SK-N-SH (cell line): ENCODE measurements around the gene PPP1R37. TPM values are rescaled to one million over a fixed set of nuclear protein-coding genes. Genes with fewer than 3 reads are reported as not detected.

ENCODE experiments used
- CTCF ChIA-PET: fragments of 300-600, 350-600 bp; formaldehyde crosslinking; extraction: SDS; loops from one replicate; lab custom pipeline; 2021; lab: Yijun Ruan, JAX
- POLR2A ChIA-PET: fragments of 350-600 bp; sonication (Branson Sonifier 250); formaldehyde crosslinking; extraction: SDS; loops from one replicate; lab custom pipeline; 2020; ENCODE audit warnings: antibody characterized with exemption, inconsistent platforms; lab: Yijun Ruan, JAX
- DNase-seq: peaks from one replicate; pipeline ENCODE4 v3.0.0; 2012
- H2AFZ ChIP-seq: fragments of 200-600 bp; sonication (generic); 2 replicates; pipeline ENCODE4 v1.8.1; 2016; ENCODE audit warnings: antibody characterized with exemption, mild to moderate bottlenecking, low read depth
- H3F3A ChIP-seq: fragments of 200-600 bp; sonication (generic); replicated peaks from 2 replicates; pipeline ENCODE3; 2016; ENCODE audit warnings: antibody characterized with exemption, mild to moderate bottlenecking; ENCODE audit not compliant: insufficient read depth
- H3K27ac ChIP-seq, 2 experiments: fragments of 200-500 bp in 1 of 2; fragments of 200-600 bp in 1 of 2; sonication (Bioruptor generic) in 1 of 2; sonication (generic), shearing (Covaris generic) in 1 of 2; 2 replicates each; pipeline versions ENCODE4 v1.5.1 to v1.6.1; 2014 to 2016; ENCODE audit warnings: low read depth in 2 of 2, inconsistent platforms in 1 of 2, low read length in 1 of 2, mild to moderate bottlenecking in 1 of 2, mixed read lengths in 1 of 2
- H3K27me3 ChIP-seq: fragments of 200-600 bp; sonication (generic), shearing (Covaris generic); 2 replicates; pipeline ENCODE4 v1.6.1; 2016; ENCODE audit warnings: mixed run types; ENCODE audit not compliant: insufficient read depth
- H3K36me3 ChIP-seq, 2 experiments: fragments of 200-500 bp in 1 of 2; fragments of 200-600 bp in 1 of 2; sonication (Bioruptor generic) in 1 of 2; sonication (generic) in 1 of 2; replicated peaks in 1 of 2; 2 replicates each; pipeline versions ENCODE3 to v1.5.1; 2014 to 2016; ENCODE audit warnings: low read length in 1 of 2, mild to moderate bottlenecking in 1 of 2; ENCODE audit not compliant: insufficient read depth in 2 of 2, control insufficient read depth in 1 of 2
- H3K4me1 ChIP-seq, 2 experiments: fragments of 200-500 bp in 1 of 2; fragments of 200-600 bp in 1 of 2; sonication (Bioruptor generic) in 1 of 2; sonication (generic), shearing (Covaris generic) in 1 of 2; 2 replicates each; pipeline versions ENCODE4 v1.5.1 to v1.6.1; 2014 to 2016; ENCODE audit warnings: low read depth in 1 of 2, low read length in 1 of 2, mixed run types in 1 of 2; ENCODE audit not compliant: insufficient read depth in 2 of 2, control insufficient read depth in 1 of 2
- H3K4me2 ChIP-seq: fragments of 200-600 bp; sonication (generic), shearing (Covaris generic); 2 replicates; pipeline ENCODE4 v1.6.1; 2017; ENCODE audit warnings: mixed run types
- H3K4me3 ChIP-seq, 2 experiments: fragments of 200-500 bp in 1 of 2; fragments of 200-600 bp in 1 of 2; sonication (Bioruptor generic) in 1 of 2; sonication (generic), shearing (Covaris generic) in 1 of 2; 2 replicates each; pipeline versions ENCODE4 v1.5.1 to v1.8.1; 2014 to 2016; ENCODE audit warnings: low read depth in 2 of 2, inconsistent platforms in 1 of 2, low read length in 1 of 2, mild to moderate bottlenecking in 1 of 2, mixed read lengths in 1 of 2, moderate library complexity in 1 of 2
- H3K79me2 ChIP-seq: fragments of 200-600 bp; sonication (generic); 2 replicates; pipeline ENCODE4 v1.8.1; 2017; ENCODE audit warnings: mild to moderate bottlenecking; ENCODE audit not compliant: insufficient read depth
- H3K9ac ChIP-seq: fragments of 200-600 bp; sonication (generic); 2 replicates; pipeline ENCODE4 v1.6.1; 2017; ENCODE audit warnings: mixed run types
- H3K9me2 ChIP-seq: fragments of 200-600 bp; sonication (generic); 2 replicates; pipeline ENCODE4 v1.6.1; 2017; ENCODE audit warnings: mixed run types
- H3K9me3 ChIP-seq: fragments of 200-600 bp; sonication (generic); 2 replicates; pipeline ENCODE4 v1.6.1; 2017; ENCODE audit warnings: mixed run types, mild to moderate bottlenecking, moderate library complexity
- H4K20me1 ChIP-seq: fragments of 200-600 bp; sonication (generic); 2 replicates; pipeline ENCODE4 v1.6.1; 2017; ENCODE audit warnings: mild to moderate bottlenecking, mixed run types; ENCODE audit not compliant: insufficient read depth
- CHD2 ChIP-seq: fragments of 150-350 bp; IDR thresholded peaks from 2 replicates; pipeline ENCODE4 v1.6.1; 2018; ENCODE audit warnings: low read length; ENCODE audit not compliant: partially characterized antibody
- ELF1 ChIP-seq: IDR thresholded peaks from 2 replicates; pipeline ENCODE4 v1.4.0; 2012
- EZH2phosphoT487 ChIP-seq: fragments of 200-600 bp; sonication (generic); IDR thresholded peaks from 2 replicates; pipeline ENCODE4 v1.6.1; 2017; ENCODE audit warnings: low read depth, mixed run types, mild to moderate bottlenecking, antibody characterized with exemption, moderate library complexity, borderline replicate concordance
- FOSL2 ChIP-seq: IDR thresholded peaks from 2 replicates; pipeline ENCODE4 v1.4.0; 2012; ENCODE audit warnings: low read depth, mild to moderate bottlenecking, moderate library complexity, borderline replicate concordance
- FOXJ3 ChIP-seq: sonication (generic); formaldehyde crosslinking; IDR thresholded peaks from 2 replicates; pipeline ENCODE4 v1.5.1; 2020; ENCODE audit warnings: mild to moderate bottlenecking, missing genetic modification reagents
- GABPA ChIP-seq: IDR thresholded peaks from 2 replicates; pipeline ENCODE4 v1.4.0; 2012; ENCODE audit warnings: low read depth, mild to moderate bottlenecking
- MAX ChIP-seq: IDR thresholded peaks from 2 replicates; pipeline ENCODE4 v1.4.0; 2012; ENCODE audit warnings: low read depth
- MEF2A ChIP-seq: IDR thresholded peaks from 2 replicates; pipeline ENCODE4 v1.4.0; 2012; ENCODE audit warnings: low read depth, borderline replicate concordance
- NFIC ChIP-seq: IDR thresholded peaks from 2 replicates; pipeline ENCODE4 v1.4.0; 2012; ENCODE audit warnings: borderline replicate concordance
- REST ChIP-seq: IDR thresholded peaks from 2 replicates; pipeline ENCODE4 v1.6.1; 2012; ENCODE audit warnings: mild to moderate bottlenecking, low read depth, low read length, moderate library complexity
- RFX5 ChIP-seq: IDR thresholded peaks from 2 replicates; pipeline ENCODE4 v1.6.1; 2012; ENCODE audit warnings: mild to moderate bottlenecking, improper control_type of control experiment, low read length
- SIN3A ChIP-seq: IDR thresholded peaks from 2 replicates; pipeline ENCODE4 v1.6.1; 2012; ENCODE audit warnings: low read depth, mild to moderate bottlenecking, low read length, moderate library complexity, borderline replicate concordance
- SMC3 ChIP-seq: IDR thresholded peaks from 2 replicates; pipeline ENCODE4 v1.6.1; 2012; ENCODE audit warnings: low read depth, low read length, improper control_type of control experiment
- TAF1 ChIP-seq: IDR thresholded peaks from 2 replicates; pipeline ENCODE4 v1.6.1; 2012; ENCODE audit warnings: low read depth, mild to moderate bottlenecking, low read length, moderate library complexity, borderline replicate concordance
- TCF12 ChIP-seq: IDR thresholded peaks from 2 replicates; pipeline ENCODE4 v1.4.0; 2012
- YY1 ChIP-seq: IDR thresholded peaks from 2 replicates; pipeline ENCODE4 v1.4.0; 2012; ENCODE audit warnings: low read depth, mild to moderate bottlenecking
- WGBS: methylation state at CpG from one replicate; pipeline ENCODE4 v1.1.6; 2017; ENCODE audit warnings: low lambda C conversion rate; 5-methylcytosine and 5-hydroxymethylcytosine counted together
- polyA plus RNA-seq, 3 experiments: library from polyadenylated mRNA; depleted of rRNA; stranded (reverse); fragments of >200 nt; gene quantifications; 2 replicates each; pipeline ENCODE4 v1.2.3, GENCODE V29; 2012

Gene PPP1R37
- polyA plus RNA-seq, 1 of the 3 experiments (the other 2 are of a cell fraction): 24.4 TPM

DNA sequence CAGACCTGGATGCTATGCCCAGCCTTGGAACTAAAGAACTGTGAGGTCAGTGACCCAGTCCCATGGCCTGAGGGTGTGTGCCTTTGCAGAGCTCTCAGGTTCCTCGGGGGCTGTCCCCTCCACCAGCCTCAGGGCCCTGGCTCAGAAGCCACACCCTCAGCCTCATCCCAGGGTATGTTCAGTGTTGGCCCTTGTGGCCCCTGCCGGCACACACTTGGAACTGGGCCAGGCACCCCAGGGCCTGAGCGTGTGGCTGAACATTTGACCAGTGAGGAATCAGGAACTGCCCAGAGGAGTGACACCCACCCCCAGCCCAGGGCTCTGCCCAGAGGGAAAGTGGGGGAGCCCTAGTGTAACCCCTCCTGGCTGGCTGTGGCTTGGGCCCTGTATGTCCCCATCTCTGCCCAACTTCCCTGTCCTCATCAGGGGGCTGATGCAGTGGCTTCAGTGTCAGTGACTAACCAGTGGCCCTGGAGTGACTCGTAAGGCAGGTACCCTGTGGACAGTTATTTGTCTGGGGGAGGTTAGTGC, 57.8 kb downstream of the PPP1R37 start:
- no peak for DNase-seq
- WGBS: 25% methylated on average over 2 of the region's 4 CpGs
- peaks cover 0 to 6% of the 10 kb centered on the region in 2 experiments for H3K36me3 ChIP-seq
- no peaks in the 10 kb centered on the region; the same call in 1 of the 2 replicates for H3K27me3 ChIP-seq
- no peak overlapping the region for H3K27ac ChIP-seq
- H3K9me2 ChIP-seq: no peaks in the 10 kb centered on the region
- no peak overlapping the region for H3K9ac ChIP-seq
- no peaks in the 10 kb centered on the region for H3K9me3 ChIP-seq
- H3K4me2 ChIP-seq: no peak overlapping the region
- H4K20me1 ChIP-seq: no peaks in the 10 kb centered on the region
- H3K4me1 ChIP-seq: peaks cover 0 to 17% of the 10 kb centered on the region in 2 experiments; a peak in 1 of 4 replicates
- CTCF ChIA-PET: interaction anchor here (1.1 to 4.1 kb wide), 3 partner anchors 11 to 16 kb away, joined by 3 to 21 read pairs (median 5); no protein-coding TSS in a partner anchor
- TF ChIP-seq SIN3A: no peak
- no peak for TF ChIP-seq FOXJ3 (CRISPR knock-in tag)
- no peak for TF ChIP-seq CHD2
- no peak for TF ChIP-seq REST
- no peak for TF ChIP-seq NFIC
- no peak for TF ChIP-seq TCF12
- no peak for TF ChIP-seq SMC3
- no peak for TF ChIP-seq TAF1
- no peak for TF ChIP-seq EZH2phosphoT487
- TF ChIP-seq ELF1: no peak
- no peak for TF ChIP-seq YY1
- no peak for TF ChIP-seq MEF2A
- no peak for TF ChIP-seq RFX5
- TF ChIP-seq FOSL2: no peak
- TF ChIP-seq GABPA: no peak
- no peak for TF ChIP-seq MAX
- H3K4me3 ChIP-seq: no peak overlapping the region
- no peaks in the 10 kb centered on the region for H3K79me2 ChIP-seq
- no peaks in the 10 kb centered on the region for H3F3A ChIP-seq
- H2AFZ ChIP-seq: no peak overlapping the region
- POLR2A ChIA-PET: no interaction called here
